ENCODE results near the gene ZSCAN5C. TPM values are rescaled to one million over a fixed set of nuclear protein-coding genes. Genes with fewer than 3 reads are reported as not detected.

Gene ZSCAN5C
- total RNA-seq, 1 experiment from 2014 or later = not detected

DNA sequence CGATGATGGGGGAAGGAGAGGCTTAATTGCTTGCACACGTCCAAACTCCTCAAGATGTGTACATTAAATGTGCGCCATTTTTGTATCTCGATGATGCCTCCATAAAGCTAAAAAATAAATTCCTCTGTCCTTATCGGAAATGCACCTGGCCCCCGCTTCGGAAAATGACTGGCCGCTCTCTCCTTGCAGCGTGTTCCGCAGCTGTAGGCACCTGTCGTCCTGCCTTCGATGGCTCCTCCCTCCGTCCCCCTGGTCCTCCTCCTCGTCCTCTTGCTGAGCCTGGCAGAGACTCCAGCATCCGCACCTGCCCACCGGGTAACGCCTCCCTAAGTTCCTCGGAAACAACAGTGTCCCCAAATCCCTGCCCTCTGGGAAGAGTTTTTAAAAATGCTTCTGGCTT, 25.2 kb upstream of the ZSCAN5C start:
- intact Hi-C loops (cut with micrococcal nuclease) = no loop called here
- no peaks in the 10 kb centered on the region for H3K4me1 Mint-ChIP-seq (ENCODE audit: insufficient read depth, unreplicated experiment)
- DNase-seq (ENCODE audit: unreplicated experiment) = no peak
- H3K9me3 Mint-ChIP-seq (ENCODE audit: unreplicated experiment) = no peaks in the 10 kb centered on the region
- POLR2A ChIA-PET = no interaction called here
- no peaks in the 10 kb centered on the region for H3K36me3 Mint-ChIP-seq (ENCODE audit: insufficient read depth, unreplicated experiment)
- no peaks in the 10 kb centered on the region for H3K27me3 Mint-ChIP-seq (ENCODE audit: insufficient read depth, unreplicated experiment)
- BruUV-seq (replicated peaks) = no TSS peak
- H3K27ac Mint-ChIP-seq (ENCODE audit: low read depth, unreplicated experiment) = no peak overlapping the region
- CTCF ChIA-PET = interaction anchor here (0.5 to 1.0 kb wide), 7 partner anchors 21 to 344 kb away, joined by 3 to 9 read pairs (median 4); no protein-coding TSS in a partner anchor
- TF ChIP-seq, protein P1, sequence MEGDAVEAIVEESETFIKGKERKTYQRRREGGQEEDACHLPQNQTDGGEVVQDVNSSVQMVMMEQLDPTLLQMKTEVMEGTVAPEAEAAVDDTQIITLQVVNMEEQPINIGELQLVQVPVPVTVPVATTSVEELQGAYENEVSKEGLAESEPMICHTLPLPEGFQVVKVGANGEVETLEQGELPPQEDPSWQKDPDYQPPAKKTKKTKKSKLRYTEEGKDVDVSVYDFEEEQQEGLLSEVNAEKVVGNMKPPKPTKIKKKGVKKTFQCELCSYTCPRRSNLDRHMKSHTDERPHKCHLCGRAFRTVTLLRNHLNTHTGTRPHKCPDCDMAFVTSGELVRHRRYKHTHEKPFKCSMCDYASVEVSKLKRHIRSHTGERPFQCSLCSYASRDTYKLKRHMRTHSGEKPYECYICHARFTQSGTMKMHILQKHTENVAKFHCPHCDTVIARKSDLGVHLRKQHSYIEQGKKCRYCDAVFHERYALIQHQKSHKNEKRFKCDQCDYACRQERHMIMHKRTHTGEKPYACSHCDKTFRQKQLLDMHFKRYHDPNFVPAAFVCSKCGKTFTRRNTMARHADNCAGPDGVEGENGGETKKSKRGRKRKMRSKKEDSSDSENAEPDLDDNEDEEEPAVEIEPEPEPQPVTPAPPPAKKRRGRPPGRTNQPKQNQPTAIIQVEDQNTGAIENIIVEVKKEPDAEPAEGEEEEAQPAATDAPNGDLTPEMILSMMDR (IDR thresholded peaks at IDR 0.05; ENCODE audit: unreplicated experiment) = no peak
- H3K4me3 Mint-ChIP-seq (ENCODE audit: unreplicated experiment) = no peak overlapping the region

DNA sequence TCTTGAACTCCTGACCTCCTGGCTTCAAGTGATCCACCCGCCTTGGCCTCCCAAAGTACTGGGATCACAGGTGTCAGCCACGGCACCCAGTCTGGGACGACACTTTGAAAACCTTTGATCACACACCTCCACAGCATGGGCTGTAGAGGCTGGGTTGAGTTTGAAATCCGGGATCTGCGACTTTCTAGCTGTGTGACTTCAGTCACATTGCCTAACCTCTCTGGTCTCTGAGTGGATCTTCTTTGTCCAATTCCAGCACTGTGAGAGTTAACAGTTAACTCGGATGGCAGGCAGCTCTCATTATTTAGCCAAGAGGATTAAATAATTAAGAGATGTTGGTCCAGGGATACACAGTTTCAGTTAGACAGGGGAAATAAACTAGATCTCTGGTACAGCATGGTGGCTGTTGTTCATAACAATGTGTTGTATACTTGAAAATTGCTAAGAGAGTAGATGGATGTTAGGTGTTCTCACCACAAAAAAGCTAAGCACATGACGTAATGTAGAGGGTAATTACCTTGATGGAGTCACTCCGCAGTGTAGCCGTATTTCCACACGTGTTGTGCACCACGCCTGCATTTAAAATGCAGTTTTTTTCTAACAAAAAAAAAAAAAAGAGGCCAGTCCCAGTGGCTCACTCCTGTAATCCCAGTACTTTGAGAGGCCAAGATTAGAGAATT, 24.4 kb upstream of the ZSCAN5C start:
- TF ChIP-seq, protein P1 (IDR thresholded peaks at IDR 0.05; ENCODE audit: unreplicated experiment) = no peak
- Mint-ChIP-seq H3K36me3 (ENCODE audit: insufficient read depth, unreplicated experiment) (no peaks in the 10 kb centered on the region), H3K4me1 (ENCODE audit: insufficient read depth, unreplicated experiment) (no peaks in the 10 kb centered on the region), H3K27ac (ENCODE audit: low read depth, unreplicated experiment) (no peak overlapping the region), H3K4me3 (ENCODE audit: unreplicated experiment) (no peak overlapping the region), H3K27me3 (ENCODE audit: insufficient read depth, unreplicated experiment) (no peaks in the 10 kb centered on the region), H3K9me3 (ENCODE audit: unreplicated experiment) (no peaks in the 10 kb centered on the region)
- DNase-seq (ENCODE audit: unreplicated experiment) = no peak
- ChIA-PET POLR2A (interaction anchor here (0.5 to 0.9 kb wide), 2 partner anchors 87 to 127 kb away, joined by 4 to 7 read pairs; no protein-coding TSS in a partner anchor), CTCF (interaction anchor here (0.6 to 0.7 kb wide), 3 partner anchors 82 to 224 kb away, joined by 4 to 9 read pairs (median 4); no protein-coding TSS in a partner anchor)
- BruUV-seq (replicated peaks) = no TSS peak
- intact Hi-C loops (cut with micrococcal nuclease) = no loop called here

DNA sequence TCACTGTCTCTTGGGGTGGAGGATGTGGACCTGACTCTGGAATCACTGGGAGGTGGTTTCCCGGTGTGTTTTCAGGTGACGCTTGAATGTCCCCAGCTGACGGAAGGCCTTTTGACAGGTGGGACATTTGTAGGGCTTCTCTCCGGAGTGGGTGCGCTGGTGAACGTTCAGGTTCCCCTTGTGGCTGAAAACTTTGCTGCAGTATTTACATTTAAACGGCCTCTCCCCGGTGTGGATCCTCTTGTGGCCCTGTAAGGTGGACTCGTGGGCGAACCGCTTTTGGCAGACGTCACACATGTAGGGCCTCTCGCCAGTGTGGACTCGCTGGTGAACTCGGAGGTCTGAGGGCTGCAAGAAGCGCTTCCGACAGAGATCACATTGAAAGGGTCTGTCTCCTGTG, 12.3 kb upstream of the ZSCAN5C start:
- POLR2A ChIA-PET = no interaction called here
- CTCF ChIA-PET = no interaction called here
- H3K9me3 Mint-ChIP-seq (ENCODE audit: unreplicated experiment) = no peaks in the 10 kb centered on the region

DNA sequence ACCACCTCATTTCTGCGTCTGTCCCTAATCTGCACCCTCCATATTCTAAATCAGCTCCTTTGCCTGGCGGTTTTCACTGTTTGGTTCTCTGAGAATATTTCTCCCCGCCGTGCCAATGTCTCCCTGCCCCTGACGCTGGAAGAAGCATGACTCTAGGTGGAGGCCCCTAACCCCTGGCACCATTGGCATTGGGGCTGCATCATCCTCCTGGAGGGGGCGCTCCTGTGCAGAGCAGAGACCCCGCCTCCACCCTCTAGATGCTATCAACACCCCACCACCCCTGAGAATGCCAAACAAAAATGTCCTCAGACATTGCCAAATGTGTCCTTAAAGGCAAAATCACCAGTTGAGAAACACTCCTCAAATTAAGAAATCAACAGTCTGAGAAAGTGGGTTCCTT, 11.0 kb upstream of the ZSCAN5C start:
- H3K27me3 Mint-ChIP-seq (ENCODE audit: insufficient read depth, unreplicated experiment) = no peaks in the 10 kb centered on the region
- TF ChIP-seq, protein P1 (IDR thresholded peaks at IDR 0.05; ENCODE audit: unreplicated experiment) = no peak
- no TSS peak for BruUV-seq (replicated peaks)
- H3K4me1 Mint-ChIP-seq (ENCODE audit: insufficient read depth, unreplicated experiment) = no peaks in the 10 kb centered on the region
- CTCF ChIA-PET = no interaction called here
- no peaks in the 10 kb centered on the region for H3K36me3 Mint-ChIP-seq (ENCODE audit: insufficient read depth, unreplicated experiment)
- DNase-seq (ENCODE audit: unreplicated experiment) = no peak
- POLR2A ChIA-PET = no interaction called here
- no peak overlapping the region for H3K4me3 Mint-ChIP-seq (ENCODE audit: unreplicated experiment)
- no peak overlapping the region for H3K27ac Mint-ChIP-seq (ENCODE audit: low read depth, unreplicated experiment)
- no peaks in the 10 kb centered on the region for H3K9me3 Mint-ChIP-seq (ENCODE audit: unreplicated experiment)
- intact Hi-C loops (cut with micrococcal nuclease) = no loop called here

More for the DNA sequence above, 12.3 kb upstream of the ZSCAN5C start:
- Mint-ChIP-seq H3K27ac (ENCODE audit: low read depth, unreplicated experiment) (no peak overlapping the region), H3K36me3 (ENCODE audit: insufficient read depth, unreplicated experiment) (no peaks in the 10 kb centered on the region), H3K27me3 (ENCODE audit: insufficient read depth, unreplicated experiment) (no peaks in the 10 kb centered on the region), H3K4me3 (ENCODE audit: unreplicated experiment) (no peak overlapping the region), H3K4me1 (ENCODE audit: insufficient read depth, unreplicated experiment) (no peaks in the 10 kb centered on the region)
- no TSS peak for BruUV-seq (replicated peaks)
- DNase-seq (ENCODE audit: unreplicated experiment) = no peak
- TF ChIP-seq, protein P1 (IDR thresholded peaks at IDR 0.05; ENCODE audit: unreplicated experiment) = no peak
- intact Hi-C loops (cut with micrococcal nuclease) = no loop called here

All from MCF 10A (cell line).